ENCODE results near the gene TIMM17B.

Gene TIMM17B

DNA sequence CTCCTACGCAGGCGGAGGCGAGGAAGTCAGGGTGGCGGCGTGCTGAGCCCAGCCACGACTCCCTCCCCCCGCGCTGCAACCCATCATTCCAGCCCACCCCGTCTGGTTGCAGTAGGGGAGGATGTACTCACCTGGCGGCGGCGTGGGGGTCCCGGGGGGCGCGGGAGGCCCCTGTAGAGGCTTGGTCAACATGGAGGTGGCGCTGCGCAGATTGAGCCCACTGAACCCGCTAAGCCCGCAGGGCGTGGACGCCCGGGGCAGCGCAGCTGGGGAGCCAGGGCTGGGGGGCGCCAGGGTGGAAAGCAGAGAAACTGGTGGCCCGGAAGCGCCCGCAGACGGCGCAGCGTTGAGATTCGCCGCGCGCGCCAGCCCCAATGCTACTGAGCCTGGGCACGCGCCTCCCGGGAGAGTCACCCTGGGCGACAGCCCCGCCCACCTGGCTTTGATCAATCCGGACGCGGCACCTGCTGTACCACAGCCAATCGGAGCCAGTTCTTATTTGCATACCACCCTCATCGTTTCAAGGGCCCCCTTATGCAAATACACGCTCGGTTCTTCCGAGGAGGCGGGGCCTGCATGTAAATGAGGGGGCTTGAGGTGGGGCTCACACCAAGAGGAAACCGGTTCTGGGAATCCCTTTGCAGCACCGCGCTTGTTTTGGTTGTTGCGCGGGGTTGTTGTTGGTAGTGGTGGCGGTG lies 21.2 kb upstream of the TIMM17B start, which contains the start of gene PIM2:
TSS of gene PIM2 (minus strand) at position 382 of the 698 bp plus-strand sequence. CDS start at position 192, 190 bp downstream.
- DNase-seq: peak; percentile 83

DNA sequence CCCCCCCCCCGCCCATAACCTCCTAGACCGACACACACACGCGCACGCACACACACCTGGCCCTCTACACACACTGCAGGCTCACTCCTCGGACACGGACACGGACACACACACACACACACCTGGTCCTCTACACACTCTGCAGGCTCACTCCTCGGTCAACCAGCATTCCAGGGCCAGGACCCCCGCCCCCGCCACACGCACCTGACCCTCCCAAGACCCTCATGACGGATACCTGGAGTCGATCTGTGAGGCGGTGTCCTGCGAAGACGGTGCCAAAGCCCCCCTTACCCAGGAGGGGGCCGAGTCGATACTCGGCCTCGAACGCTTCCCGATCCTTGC lies 20.7 kb upstream of the TIMM17B start:
- DNase-seq: no peak

DNA sequence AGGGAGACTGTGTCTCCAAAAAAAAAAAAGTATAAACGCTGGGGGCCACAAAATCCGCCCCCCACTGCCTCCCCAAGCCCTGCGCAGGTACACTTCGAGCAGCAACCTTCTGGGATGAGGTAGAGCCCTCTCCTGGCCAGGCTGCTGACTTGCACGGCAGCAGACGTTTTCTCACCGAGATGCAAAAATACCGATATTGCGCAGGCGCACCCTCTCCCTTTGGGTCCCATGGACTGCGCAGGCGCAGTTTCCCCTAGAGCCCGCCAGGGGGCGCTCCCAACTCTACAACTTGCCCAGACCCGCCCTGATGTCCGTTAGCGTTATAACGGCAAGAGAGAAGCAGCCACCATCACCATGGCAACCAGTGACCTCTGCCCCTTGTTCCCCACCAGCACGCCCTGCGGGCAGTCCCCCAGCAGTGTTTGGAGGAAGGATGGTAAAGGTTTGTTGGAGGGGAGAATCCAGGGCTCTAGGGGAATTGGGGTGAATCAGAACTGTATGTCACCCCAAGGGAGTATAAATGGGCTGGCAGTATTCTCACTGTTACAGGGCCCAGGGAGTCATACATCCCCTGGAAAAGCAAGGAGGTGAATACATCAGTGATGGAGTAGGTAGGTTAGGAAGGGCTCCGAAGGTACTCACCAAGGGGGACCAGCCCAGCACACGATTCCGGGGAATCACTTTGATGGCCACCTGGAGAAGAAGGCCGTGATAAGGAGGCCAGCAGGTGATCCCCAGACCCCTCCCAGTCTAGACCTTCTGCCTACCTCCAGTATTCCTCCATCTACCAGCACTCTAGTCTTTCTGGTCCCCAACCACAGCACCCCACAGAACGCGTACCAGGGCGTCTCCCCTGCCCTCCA lies 19.8 kb upstream of the TIMM17B start:
- DNase-seq: peak; percentile 55

- no peak for DNase-seq
These were observed 17.3 kb upstream of the TIMM17B start for GRCh38 chrX:48914593-48915493.

GRCh38 chrX:48913605-48914366 lies 16.2 kb upstream of the TIMM17B start:
- DNase-seq: no peak

DNA sequence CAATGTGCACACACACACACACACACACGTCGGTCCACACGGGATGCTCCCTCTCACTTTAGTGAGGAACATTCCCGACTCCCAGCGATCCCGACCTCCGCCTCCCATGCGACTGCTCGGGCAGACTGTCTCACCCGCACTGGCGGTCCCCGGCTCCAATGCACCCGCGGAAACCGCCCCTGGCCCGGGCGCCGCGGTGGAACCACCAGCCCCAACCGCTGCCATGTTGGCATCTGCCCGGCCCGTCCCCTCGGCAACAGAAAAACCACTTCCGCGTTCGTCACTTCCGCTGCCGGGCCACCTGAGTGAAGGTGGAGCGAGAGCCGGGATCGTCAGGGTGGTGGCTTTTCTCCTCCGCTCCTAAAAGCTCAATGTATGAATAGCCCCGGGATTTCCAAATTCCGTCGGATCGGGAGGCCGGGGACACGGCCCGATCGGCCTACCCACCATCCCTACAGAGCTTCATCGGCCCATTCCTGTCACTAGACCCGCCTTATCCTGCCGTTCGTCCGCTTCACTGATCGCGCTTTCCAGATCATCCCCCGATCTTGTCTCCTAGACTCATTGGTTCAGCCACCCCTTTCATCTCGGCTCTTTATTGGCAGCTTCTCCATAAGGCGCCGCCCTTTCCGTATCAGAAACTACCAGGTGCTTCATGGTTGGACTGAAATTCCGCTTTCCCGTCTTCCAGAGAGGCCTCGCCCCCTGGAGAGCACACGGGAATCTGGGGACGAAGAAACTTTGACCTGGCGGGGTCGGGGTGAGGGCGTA lies 14.0 kb upstream of the TIMM17B start, which contains the start of gene SLC35A2:
TSS of gene SLC35A2 (minus strand) at position 235 of the 771 bp plus-strand sequence. CDS start at position 225, 10 bp downstream.
- DNase-seq: peak; percentile 80

- no peak for DNase-seq
These were observed 13.4 kb upstream of the TIMM17B start for GRCh38 chrX:48910926-48911411.

DNA sequence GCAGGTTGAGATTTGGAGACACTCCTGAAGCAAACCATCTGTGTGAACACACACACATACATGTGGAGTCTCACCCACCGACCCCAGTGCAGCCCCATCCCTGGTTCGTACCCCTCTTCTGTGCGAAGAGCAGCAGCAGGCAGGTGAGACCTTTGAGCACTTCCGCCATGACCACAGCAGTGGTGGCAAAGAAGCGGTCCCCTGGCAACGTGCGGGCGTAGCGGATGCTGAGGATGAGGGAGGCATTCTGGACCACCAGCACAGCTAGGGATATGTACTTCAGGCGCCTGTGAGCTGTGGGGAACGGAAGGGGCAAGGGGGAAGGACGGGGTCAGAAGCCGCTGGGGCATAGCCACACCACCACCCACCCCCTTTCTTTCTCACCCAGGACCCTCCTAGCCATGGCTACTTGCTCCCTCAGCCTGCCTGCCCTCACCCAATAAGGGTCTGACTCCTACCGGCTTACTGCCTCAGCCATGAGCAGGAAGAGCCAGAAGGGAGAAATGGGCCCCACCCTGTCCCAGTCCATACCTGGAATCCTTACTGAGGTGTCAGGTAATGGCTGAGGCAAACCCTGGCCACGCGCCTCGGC lies 12.2 kb upstream of the TIMM17B start:
- no peak for DNase-seq

DNA sequence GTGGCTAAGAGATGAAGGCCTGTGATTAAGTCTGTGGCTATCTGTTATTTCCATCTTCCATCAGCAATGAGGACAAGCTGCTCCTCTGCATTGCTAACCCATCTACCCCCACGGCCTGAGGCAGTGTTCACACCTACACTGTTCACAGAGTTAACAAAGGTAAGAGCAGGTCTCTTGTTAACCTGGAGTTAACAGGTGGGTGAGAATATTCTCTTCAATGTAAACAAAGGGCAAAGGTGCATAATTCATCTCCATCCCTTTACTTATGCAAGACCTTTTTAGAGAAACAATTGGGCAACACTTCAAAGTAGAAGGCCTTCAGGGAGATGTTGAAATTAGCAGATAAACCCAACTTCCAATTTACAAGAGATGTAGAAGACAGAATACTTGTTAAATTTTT lies 11.0 kb upstream of the TIMM17B start:
- DNase-seq: no peak

DNA sequence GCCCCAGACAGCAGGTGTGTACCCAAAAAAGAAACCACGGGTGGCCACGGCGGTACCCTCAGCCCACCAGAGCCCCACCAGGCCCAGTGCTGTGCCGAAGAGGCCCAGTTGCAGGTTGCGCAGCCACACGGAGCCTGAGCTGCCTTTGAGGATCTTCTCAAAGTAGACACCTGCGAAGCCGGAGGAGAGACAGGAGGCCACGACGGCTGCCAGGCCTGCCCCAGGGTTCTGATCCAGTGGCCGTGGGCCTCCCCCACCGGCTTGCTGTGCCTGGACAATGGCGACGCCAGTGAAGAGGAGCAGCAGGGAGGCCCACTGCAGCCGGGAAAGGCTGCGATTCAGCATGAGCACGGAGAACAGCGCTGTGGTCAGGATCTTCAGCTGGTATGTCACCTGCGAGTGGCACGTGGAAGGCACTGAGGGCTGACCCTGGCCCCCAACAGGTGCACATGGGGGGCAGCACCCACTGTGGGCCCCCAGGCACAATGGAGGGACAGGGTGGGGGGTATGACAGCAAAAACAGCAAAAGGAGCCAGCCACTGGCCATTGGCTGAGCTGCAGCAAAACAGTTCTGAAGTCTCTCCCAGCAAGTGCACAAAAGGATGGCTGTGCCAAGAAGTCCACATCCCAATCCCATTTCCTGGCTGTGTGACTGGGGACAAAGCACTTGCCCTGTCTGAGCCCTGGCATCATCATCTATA lies 7.7 kb upstream of the TIMM17B start:
- no peak for DNase-seq

GRCh38 chrX:48904626-48905025 lies 7.1 kb upstream of the TIMM17B start:
- no peak for DNase-seq

- no peak for DNase-seq
These were observed 6.6 kb upstream of the TIMM17B start for GRCh38 chrX:48904180-48904579.

DNA sequence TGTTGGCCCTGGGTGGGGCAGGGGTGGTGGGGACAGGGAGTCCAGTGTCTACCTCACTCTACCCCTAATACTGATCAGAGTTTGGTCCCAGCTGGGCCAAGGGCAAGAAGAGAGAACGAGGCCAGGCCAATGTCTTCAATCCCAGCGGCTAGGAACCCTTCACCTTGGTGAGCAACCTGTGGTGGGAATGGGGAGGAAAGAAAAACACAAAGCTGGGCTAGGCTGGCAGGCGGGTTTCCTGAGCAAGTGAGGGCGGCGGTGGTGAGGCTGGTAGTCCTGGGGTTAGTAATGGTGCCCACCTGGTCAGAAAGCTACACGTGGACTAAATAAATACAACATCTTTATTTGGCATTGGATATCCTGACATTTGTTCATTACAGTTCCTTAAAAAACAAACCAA lies 5.7 kb upstream of the TIMM17B start:
- no peak for DNase-seq

GRCh38 chrX:48902776-48903175 lies 5.2 kb upstream of the TIMM17B start:
- DNase-seq: no peak

GRCh38 chrX:48902135-48902534 lies 4.6 kb upstream of the TIMM17B start:
- DNase-seq: no peak

DNA sequence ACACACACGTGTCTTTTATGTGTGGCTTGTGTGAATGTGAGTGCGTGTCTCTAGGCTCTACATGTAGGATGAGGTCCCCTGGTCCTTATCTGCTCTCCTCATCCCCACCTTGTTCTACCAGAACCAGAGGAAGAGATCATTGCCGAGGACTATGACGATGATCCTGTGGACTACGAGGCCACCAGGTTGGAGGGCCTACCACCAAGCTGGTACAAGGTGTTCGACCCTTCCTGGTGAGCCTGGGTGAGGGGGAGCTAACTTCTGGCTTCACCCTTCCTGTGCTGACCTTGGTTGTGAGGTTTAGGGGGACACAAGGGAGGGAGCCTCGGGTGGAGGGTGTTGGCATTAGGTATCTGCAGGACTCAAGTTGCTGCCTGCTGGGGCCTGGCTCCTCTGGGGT lies 3.5 kb upstream of the TIMM17B start:
- no peak for DNase-seq

- no peak for DNase-seq
These were observed 1.5 kb upstream of the TIMM17B start for GRCh38 chrX:48899078-48899410.

DNA sequence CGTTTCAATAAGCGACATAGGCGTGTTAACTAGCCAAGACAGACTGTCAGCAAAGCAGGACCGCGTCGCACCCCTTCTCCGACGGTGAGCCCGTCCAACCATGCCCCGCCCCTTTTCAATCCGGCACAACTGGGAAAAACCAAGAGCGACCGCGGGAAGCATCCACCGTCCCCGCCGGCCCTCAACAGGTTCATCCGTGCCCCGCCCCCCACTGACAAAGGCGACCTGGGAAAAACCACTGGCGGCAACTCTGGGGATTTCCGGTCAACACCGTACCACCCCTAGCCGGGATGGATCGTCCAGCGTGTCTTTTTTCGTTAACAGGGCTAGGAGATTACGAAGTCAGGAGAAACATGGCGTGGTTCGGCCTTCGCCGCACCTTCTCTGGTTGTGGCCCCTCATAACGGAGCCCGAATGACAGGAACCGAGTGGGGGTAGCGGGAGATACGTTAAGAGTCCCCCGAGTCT lies 377 bp downstream of the TIMM17B start:
- DNase-seq: peak; percentile 63

GRCh38 chrX:48896611-48897011 lies 957 bp downstream of the TIMM17B start:
- DNase-seq: no peak

DNA sequence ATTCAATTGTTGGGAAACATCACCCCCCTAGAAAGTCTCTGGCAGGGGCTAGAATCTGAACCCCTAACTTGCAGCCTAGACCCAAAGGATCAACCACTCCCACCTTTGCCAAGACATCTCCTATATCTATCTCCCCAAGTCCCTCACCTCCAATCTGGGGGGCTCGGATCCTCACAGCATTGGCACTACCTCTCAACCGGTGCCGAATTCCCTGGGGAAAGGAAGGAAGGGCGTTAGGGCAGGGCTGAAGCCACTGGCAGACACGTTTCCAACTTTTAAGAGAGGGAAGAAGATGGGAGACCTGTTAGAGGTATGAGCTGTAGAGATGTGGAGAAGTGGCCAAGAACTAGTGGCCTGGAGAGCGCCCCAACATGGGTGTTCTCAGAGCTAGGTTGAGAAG lies 2.7 kb downstream of the TIMM17B start:
- DNase-seq: no peak

Data from NCI-H226 (cell line).